GM12872 (cell line): ENCODE measurements around the gene HIVEP1.

ENCODE experiments used
- TF ChIP-seq, protein P1 (sequence below): IDR thresholded peaks from 3 replicates; pipeline ENCODE4 v1.5.1; 2011; ENCODE audit warnings: low read depth, mild to moderate bottlenecking, low read length, moderate library complexity; ENCODE audit not compliant: insufficient read depth

HIVEP1 gene

GRCh38 chr6:12173661-12174060 is 161.5 kb downstream of the HIVEP1 start:
- TF ChIP-seq, protein P1, sequence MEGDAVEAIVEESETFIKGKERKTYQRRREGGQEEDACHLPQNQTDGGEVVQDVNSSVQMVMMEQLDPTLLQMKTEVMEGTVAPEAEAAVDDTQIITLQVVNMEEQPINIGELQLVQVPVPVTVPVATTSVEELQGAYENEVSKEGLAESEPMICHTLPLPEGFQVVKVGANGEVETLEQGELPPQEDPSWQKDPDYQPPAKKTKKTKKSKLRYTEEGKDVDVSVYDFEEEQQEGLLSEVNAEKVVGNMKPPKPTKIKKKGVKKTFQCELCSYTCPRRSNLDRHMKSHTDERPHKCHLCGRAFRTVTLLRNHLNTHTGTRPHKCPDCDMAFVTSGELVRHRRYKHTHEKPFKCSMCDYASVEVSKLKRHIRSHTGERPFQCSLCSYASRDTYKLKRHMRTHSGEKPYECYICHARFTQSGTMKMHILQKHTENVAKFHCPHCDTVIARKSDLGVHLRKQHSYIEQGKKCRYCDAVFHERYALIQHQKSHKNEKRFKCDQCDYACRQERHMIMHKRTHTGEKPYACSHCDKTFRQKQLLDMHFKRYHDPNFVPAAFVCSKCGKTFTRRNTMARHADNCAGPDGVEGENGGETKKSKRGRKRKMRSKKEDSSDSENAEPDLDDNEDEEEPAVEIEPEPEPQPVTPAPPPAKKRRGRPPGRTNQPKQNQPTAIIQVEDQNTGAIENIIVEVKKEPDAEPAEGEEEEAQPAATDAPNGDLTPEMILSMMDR = no peak

DNA sequence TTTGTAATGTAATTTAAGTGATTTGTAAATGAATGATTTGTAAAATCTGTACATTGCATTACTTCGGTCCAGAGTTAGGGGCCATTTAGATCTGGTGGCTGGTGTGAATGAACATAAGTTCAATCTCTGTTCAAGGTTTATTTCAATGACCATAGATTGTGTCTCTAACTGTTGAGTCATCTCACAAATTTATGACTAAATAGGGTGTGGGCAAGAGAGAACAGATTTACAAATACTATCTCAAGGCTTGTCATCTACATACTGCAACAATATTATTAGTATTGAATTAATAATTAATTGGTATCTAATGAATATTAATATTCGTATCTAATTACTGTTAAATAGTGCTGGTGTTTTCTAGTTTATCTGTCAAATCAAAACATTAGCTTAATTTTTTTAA is 162.8 kb downstream of the HIVEP1 start:
- TF ChIP-seq, protein P1 = no peak

DNA sequence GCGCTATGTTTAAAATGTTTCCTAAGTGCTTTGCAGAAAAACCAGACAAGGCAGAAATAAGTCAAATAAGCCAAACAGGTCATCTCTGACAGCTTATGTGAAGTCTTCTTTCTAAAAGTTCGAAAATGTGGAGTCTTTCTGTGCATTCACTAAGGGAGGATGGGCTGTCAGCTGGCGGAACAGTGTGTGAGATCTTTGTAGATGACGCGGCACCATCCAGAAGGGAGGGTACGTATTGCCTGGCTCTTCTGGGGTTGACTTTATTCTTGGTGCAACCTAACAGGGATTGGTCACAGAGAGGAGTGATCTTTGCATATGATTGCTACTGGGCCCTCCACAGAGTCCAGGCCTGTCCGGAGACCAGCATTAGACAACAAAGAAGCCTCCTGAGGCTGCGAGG is 163.5 kb downstream of the HIVEP1 start:
- TF ChIP-seq, protein P1 = no peak

- TF ChIP-seq, protein P1 = no peak
Measured at GRCh38 chr6:12178521-12178920, 166.4 kb downstream of the HIVEP1 start.

GRCh38 chr6:12181481-12181880 is 169.4 kb downstream of the HIVEP1 start:
- TF ChIP-seq, protein P1 = no peak

GRCh38 chr6:12182676-12183075 is 170.6 kb downstream of the HIVEP1 start:
- TF ChIP-seq, protein P1 = no peak

DNA sequence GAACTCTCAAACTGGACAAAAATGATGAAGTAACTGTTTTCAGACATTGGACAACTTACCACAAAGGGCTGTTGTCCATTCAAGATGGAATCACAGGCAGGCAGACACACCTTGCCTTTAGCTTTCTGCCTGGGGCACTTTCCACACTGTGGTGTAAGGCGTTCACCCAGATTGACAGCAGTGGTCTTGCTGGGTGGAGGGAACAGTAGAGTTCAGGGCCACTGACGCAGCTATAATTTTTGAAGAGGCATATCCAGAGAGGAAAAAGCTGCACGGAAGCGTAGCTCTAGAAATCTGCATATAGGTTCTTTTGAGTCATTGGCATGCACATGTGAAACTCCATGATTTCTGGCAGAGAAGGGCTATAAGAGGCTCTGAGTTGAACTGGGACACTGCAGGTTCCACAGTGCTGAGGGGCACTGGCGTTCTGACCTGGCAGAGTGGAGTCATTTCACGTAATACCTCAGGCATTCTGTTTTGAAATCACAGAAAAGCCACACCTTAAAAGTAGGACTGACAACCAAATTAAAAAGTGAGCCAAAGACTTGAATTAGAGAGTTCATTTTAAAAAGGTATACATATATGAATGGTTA is 173.1 kb downstream of the HIVEP1 start:
- TF ChIP-seq, protein P1 = no peak
